ENCODE results near the gene MIS12. TPM values are rescaled to one million over a fixed set of nuclear protein-coding genes. Genes with fewer than 3 reads are reported as not detected.
A peak's percentile ranks its signal among the peaks of the same experiment; 100 is the strongest.

MIS12 gene
- total and polyA plus RNA-seq, 2 of the 8 experiments (the other 6 are each of a cell fraction or from before 2014, with no cell fraction given) = 9.5 to 25.6 TPM

DNA sequence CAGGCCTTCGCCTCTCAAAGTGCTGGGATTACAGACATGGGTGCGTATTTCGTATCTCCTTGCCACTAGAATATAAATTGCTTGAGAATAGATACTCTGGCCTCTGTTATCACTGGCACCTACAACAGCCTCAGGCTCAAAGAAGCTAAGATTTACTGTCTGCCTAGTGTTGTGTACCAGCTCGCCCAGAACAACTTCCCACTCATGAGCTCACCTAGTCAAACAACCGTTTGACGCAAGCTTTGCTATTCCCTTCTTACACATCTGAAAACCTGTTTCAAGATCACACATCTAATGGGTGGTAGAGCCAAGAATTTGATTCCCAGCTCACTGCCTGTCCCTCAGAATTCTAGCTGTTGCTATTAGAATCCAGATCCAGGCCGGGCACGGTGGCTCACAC lies 24.4 kb downstream of the MIS12 start:
- H3K9ac ChIP-seq (replicated peaks in 1 of 4; ENCODE audit: extremely low read depth in 1 of 4, low read depth in 3 of 4, low read length in 3 of 4) = no peak overlapping the region
- H3K56ac ChIP-seq (replicated peaks; ENCODE audit: insufficient read length, low read depth, low read length) = no peak overlapping the region
- no peak overlapping the region for H3K4me3 ChIP-seq (ENCODE audit: extremely low read depth in 1 of 4, insufficient read depth in 2 of 4, low read depth in 3 of 4, low read length in 4 of 4)
- H2BK20ac ChIP-seq (ENCODE audit: low read length) = no peak overlapping the region
- no peaks in the 10 kb centered on the region for H3K79me2 ChIP-seq (ENCODE audit: control insufficient read depth in 1 of 2, insufficient read depth in 2 of 2, low read length in 2 of 2)
- no peak overlapping the region for H3K14ac ChIP-seq (ENCODE audit: insufficient read length)
- H2BK12ac ChIP-seq (ENCODE audit: low read depth, low read length) = no peak overlapping the region
- no peaks in the 10 kb centered on the region for H3K79me1 ChIP-seq (ENCODE audit: low read depth, low read length)
- no peak overlapping the region for H3K27ac ChIP-seq (ENCODE audit: low read depth, low read length)
- no peak overlapping the region for H4K5ac ChIP-seq (ENCODE audit: insufficient read length, low read depth, low read length)
- H2AFZ ChIP-seq (ENCODE audit: low read length) = no peak overlapping the region
- H3K4ac ChIP-seq (replicated peaks; ENCODE audit: insufficient read length, low read depth, low read length) = no peak overlapping the region
- H4K91ac ChIP-seq (replicated peaks; ENCODE audit: insufficient read length, low read length) = no peak overlapping the region
- H2BK15ac ChIP-seq (ENCODE audit: low read length) = 0 out of 2 replicates have a peak overlapping the region, but pooled peaks have one; percentile 72
- no peak overlapping the region for H2BK5ac ChIP-seq (ENCODE audit: low read depth, low read length)
- H2AK5ac ChIP-seq (ENCODE audit: low read depth, low read length) = no peak overlapping the region
- 0 out of 4 replicates have a peak overlapping the region, but pooled peaks of 1 of the 2 experiments have one; percentile 36 for H3K4me2 ChIP-seq (ENCODE audit: insufficient read depth in 1 of 2, low read depth in 2 of 2, low read length in 2 of 2)
- no peak overlapping the region for H4K8ac ChIP-seq (ENCODE audit: extremely low read depth, insufficient read depth, low read length)
- no peaks in the 10 kb centered on the region for H3K9me3 ChIP-seq (ENCODE audit: insufficient read depth in 2 of 2, low read depth in 1 of 2, low read length in 1 of 2)
- DNase-seq (ENCODE audit: low read depth in 1 of 2, low spot score in 2 of 2) = no peak
- no peaks in the 10 kb centered on the region for H4K20me1 ChIP-seq (replicated peaks in 1 of 2; ENCODE audit: control insufficient read depth in 1 of 2, insufficient read depth in 2 of 2, low read length in 2 of 2)
- H3K36me3 ChIP-seq (ENCODE audit: control insufficient read depth in 2 of 4, insufficient read depth in 4 of 4, low read length in 3 of 4) = no peaks in the 10 kb centered on the region
- H3K23ac ChIP-seq (ENCODE audit: insufficient read length) = no peak overlapping the region
- H3K4me1 ChIP-seq (replicated peaks in 1 of 4; ENCODE audit: control insufficient read depth in 3 of 4, insufficient read depth in 4 of 4, low read length in 3 of 4) = peaks cover 0 to 3% (median 0%) of the 10 kb centered on the region in 4 experiments; a peak in 1 of 7 replicates
- no peak overlapping the region for H2BK120ac ChIP-seq (replicated peaks; ENCODE audit: low read depth, low read length)
- no peak for FAIRE-seq
- ChIA-PET POLR2A (ENCODE audit: partially characterized antibody) (no interaction called here), CTCF (ENCODE audit: partially characterized antibody) (interaction anchor here (0.6 kb wide), 1 partner anchor 122 kb away, joined by 3 read pairs; no protein-coding TSS in a partner anchor)
- no peaks in the 10 kb centered on the region for H3K27me3 ChIP-seq (replicated peaks in 1 of 4; ENCODE audit: control insufficient read depth in 3 of 4, extremely low read depth in 1 of 4, insufficient read depth in 3 of 4, low read length in 3 of 4)
- H3K18ac ChIP-seq (ENCODE audit: extremely low read depth, low read length) = no peak overlapping the region
- no peaks in the 10 kb centered on the region for H3K23me2 ChIP-seq (ENCODE audit: low read depth, low read length)
- 63% methylated on average over 8 of the region's 8 CpGs; no CpG with 5 or more reads in 1 of the 2 experiments for WGBS, 2 experiments (ENCODE audit: extremely low coverage in 1 of 2, insufficient coverage in 1 of 2, insufficient read length in 1 of 2, insufficient replicate concordance in 2 of 2, low coverage in 1 of 2, low lambda C conversion rate in 2 of 2, missing lambda C conversion rate in 1 of 2)
- no peak for TF ChIP-seq BRCA1 (IDR thresholded peaks at IDR 0.05; ENCODE audit: low read depth, low read length)
